Measurements from ENCODE around the gene GLIS1. TPM values are rescaled to one million over a fixed set of nuclear protein-coding genes. Genes with fewer than 3 reads are reported as not detected.
A peak's percentile ranks its signal among the peaks of the same experiment; 100 is the strongest.

Gene GLIS1
- total and polyA plus RNA-seq, 2 experiments from 2014 or later = 0.26 to 0.31 TPM

DNA sequence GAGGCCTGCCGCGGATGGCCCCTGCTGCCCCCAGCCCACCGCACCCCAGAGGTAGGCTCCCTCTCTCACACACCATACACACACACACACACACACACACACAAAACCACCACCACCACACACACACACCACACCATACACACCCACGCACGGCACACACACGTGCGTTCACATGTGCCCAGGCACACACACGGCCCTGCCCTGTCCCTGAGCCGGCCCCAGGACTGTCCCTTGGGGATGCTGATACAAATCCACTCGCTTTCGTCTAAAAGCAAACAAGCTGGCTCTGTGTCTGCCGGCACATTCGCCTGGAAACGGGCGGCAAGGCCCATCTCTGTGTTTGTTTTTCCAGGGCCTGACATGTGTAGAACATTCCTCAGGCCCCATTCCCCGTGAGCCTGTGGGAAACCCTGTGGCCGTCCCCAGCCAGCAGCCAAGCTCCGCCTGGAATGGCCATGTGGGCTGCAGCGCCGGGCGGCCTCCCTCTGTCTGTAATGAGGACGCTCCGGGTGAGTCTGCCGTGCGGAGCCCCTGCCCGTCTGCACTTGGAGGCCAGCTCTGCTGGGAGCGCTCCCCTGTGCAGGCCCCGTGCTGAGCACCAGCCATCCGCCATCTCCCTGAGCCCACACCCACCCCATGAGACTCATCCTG is 212.4 kb downstream of the GLIS1 start:
- Mint-ChIP-seq H3K27ac (no peak overlapping the region), H3K4me3 (no peak overlapping the region), H3K36me3 (ENCODE audit: low read depth) (no peaks in the 10 kb centered on the region), H3K4me1 (peaks cover 18% of the 10 kb centered on the region), H3K9me3 (no peaks in the 10 kb centered on the region), H3K27me3 (ENCODE audit: insufficient read depth, low read depth, poor library complexity) (peaks cover 20% of the 10 kb centered on the region)
- no peaks in the 10 kb centered on the region for H3K36me3 ChIP-seq (ENCODE audit: insufficient read depth)
- no peaks in the 10 kb centered on the region for H3F3A ChIP-seq (replicated peaks; ENCODE audit: low read depth)
- H3K79me2 ChIP-seq (replicated peaks; ENCODE audit: insufficient read depth) = no peaks in the 10 kb centered on the region
- no peaks in the 10 kb centered on the region for H3K4me1 ChIP-seq (ENCODE audit: insufficient read depth)
- no peak for TF ChIP-seq EZH2 (IDR thresholded peaks at IDR 0.05; ENCODE audit: low read depth, unreplicated experiment)
- no peak for TF ChIP-seq NANOG (IDR thresholded peaks at IDR 0.05; ENCODE audit: borderline replicate concordance)
- TF ChIP-seq, protein P1, sequence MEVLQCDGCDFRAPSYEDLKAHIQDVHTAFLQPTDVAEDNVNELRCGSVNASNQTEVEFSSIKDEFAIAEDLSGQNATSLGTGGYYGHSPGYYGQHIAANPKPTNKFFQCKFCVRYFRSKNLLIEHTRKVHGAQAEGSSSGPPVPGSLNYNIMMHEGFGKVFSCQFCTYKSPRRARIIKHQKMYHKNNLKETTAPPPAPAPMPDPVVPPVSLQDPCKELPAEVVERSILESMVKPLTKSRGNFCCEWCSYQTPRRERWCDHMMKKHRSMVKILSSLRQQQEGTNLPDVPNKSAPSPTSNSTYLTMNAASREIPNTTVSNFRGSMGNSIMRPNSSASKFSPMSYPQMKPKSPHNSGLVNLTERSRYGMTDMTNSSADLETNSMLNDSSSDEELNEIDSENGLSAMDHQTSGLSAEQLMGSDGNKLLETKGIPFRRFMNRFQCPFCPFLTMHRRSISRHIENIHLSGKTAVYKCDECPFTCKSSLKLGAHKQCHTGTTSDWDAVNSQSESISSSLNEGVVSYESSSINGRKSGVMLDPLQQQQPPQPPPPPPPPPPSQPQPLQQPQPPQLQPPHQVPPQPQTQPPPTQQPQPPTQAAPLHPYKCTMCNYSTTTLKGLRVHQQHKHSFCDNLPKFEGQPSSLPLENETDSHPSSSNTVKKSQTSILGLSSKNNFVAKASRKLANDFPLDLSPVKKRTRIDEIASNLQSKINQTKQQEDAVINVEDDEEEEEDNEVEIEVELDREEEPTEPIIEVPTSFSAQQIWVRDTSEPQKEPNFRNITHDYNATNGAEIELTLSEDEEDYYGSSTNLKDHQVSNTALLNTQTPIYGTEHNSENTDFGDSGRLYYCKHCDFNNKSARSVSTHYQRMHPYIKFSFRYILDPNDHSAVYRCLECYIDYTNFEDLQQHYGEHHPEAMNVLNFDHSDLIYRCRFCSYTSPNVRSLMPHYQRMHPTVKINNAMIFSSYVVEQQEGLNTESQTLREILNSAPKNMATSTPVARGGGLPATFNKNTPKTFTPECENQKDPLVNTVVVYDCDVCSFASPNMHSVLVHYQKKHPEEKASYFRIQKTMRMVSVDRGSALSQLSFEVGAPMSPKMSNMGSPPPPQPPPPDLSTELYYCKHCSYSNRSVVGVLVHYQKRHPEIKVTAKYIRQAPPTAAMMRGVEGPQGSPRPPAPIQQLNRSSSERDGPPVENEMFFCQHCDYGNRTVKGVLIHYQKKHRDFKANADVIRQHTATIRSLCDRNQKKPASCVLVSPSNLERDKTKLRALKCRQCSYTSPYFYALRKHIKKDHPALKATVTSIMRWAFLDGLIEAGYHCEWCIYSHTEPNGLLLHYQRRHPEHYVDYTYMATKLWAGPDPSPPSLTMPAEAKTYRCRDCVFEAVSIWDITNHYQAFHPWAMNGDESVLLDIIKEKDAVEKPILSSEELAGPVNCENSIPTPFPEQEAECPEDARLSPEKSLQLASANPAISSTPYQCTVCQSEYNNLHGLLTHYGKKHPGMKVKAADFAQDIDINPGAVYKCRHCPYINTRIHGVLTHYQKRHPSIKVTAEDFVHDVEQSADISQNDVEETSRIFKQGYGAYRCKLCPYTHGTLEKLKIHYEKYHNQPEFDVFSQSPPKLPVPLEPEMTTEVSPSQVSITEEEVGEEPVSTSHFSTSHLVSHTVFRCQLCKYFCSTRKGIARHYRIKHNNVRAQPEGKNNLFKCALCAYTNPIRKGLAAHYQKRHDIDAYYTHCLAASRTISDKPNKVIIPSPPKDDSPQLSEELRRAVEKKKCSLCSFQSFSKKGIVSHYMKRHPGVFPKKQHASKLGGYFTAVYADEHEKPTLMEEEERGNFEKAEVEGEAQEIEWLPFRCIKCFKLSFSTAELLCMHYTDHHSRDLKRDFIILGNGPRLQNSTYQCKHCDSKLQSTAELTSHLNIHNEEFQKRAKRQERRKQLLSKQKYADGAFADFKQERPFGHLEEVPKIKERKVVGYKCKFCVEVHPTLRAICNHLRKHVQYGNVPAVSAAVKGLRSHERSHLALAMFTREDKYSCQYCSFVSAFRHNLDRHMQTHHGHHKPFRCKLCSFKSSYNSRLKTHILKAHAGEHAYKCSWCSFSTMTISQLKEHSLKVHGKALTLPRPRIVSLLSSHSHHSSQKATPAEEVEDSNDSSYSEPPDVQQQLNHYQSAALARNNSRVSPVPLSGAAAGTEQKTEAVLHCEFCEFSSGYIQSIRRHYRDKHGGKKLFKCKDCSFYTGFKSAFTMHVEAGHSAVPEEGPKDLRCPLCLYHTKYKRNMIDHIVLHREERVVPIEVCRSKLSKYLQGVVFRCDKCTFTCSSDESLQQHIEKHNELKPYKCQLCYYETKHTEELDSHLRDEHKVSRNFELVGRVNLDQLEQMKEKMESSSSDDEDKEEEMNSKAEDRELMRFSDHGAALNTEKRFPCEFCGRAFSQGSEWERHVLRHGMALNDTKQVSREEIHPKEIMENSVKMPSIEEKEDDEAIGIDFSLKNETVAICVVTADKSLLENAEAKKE (CRISPR knock-in tag; IDR thresholded peaks at IDR 0.05) = no peak
- no peak for TF ChIP-seq CREB1 (CRISPR knock-in tag; IDR thresholded peaks at IDR 0.05; ENCODE audit: low read depth)
- no peak for TF ChIP-seq ZNF114 (CRISPR knock-in tag; IDR thresholded peaks at IDR 0.05)
- TF ChIP-seq, protein P2, sequence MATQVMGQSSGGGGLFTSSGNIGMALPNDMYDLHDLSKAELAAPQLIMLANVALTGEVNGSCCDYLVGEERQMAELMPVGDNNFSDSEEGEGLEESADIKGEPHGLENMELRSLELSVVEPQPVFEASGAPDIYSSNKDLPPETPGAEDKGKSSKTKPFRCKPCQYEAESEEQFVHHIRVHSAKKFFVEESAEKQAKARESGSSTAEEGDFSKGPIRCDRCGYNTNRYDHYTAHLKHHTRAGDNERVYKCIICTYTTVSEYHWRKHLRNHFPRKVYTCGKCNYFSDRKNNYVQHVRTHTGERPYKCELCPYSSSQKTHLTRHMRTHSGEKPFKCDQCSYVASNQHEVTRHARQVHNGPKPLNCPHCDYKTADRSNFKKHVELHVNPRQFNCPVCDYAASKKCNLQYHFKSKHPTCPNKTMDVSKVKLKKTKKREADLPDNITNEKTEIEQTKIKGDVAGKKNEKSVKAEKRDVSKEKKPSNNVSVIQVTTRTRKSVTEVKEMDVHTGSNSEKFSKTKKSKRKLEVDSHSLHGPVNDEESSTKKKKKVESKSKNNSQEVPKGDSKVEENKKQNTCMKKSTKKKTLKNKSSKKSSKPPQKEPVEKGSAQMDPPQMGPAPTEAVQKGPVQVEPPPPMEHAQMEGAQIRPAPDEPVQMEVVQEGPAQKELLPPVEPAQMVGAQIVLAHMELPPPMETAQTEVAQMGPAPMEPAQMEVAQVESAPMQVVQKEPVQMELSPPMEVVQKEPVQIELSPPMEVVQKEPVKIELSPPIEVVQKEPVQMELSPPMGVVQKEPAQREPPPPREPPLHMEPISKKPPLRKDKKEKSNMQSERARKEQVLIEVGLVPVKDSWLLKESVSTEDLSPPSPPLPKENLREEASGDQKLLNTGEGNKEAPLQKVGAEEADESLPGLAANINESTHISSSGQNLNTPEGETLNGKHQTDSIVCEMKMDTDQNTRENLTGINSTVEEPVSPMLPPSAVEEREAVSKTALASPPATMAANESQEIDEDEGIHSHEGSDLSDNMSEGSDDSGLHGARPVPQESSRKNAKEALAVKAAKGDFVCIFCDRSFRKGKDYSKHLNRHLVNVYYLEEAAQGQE (IDR thresholded peaks at IDR 0.05; ENCODE audit: unreplicated experiment) = no peak
- TF ChIP-seq, protein P3, sequence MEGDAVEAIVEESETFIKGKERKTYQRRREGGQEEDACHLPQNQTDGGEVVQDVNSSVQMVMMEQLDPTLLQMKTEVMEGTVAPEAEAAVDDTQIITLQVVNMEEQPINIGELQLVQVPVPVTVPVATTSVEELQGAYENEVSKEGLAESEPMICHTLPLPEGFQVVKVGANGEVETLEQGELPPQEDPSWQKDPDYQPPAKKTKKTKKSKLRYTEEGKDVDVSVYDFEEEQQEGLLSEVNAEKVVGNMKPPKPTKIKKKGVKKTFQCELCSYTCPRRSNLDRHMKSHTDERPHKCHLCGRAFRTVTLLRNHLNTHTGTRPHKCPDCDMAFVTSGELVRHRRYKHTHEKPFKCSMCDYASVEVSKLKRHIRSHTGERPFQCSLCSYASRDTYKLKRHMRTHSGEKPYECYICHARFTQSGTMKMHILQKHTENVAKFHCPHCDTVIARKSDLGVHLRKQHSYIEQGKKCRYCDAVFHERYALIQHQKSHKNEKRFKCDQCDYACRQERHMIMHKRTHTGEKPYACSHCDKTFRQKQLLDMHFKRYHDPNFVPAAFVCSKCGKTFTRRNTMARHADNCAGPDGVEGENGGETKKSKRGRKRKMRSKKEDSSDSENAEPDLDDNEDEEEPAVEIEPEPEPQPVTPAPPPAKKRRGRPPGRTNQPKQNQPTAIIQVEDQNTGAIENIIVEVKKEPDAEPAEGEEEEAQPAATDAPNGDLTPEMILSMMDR (conservative IDR thresholded peaks at IDR 0.05; ENCODE audit: low read depth in 2 of 2) = no peak
- no peak for TF ChIP-seq STAT1 (IDR thresholded peaks at IDR 0.05; ENCODE audit: unreplicated experiment)
- TF ChIP-seq POLR2AphosphoS5 (IDR thresholded peaks at IDR 0.05; ENCODE audit: low read depth) = no peak
- no peak for TF ChIP-seq JUNB (IDR thresholded peaks at IDR 0.05; ENCODE audit: unreplicated experiment)
- no peaks in the 10 kb centered on the region for H4K20me1 ChIP-seq (replicated peaks; ENCODE audit: insufficient read depth)
- DNase-seq (ENCODE audit: low spot score) (peak; percentile 45), ATAC-seq (peak; percentile 57)
- no peaks in the 10 kb centered on the region for H3K9me2 ChIP-seq (ENCODE audit: insufficient read depth)
- H3K27me3 ChIP-seq (ENCODE audit: insufficient read depth) = no peaks in the 10 kb centered on the region
- H3K4me3 ChIP-seq = no peak overlapping the region
- H2AFZ ChIP-seq = peak overlapping the region; percentile 66
- no peak overlapping the region for H3K27ac ChIP-seq (ENCODE audit: low read depth)
- H3K4me2 ChIP-seq = no peak overlapping the region

Measured in GM23338 (cell line).